WTC11 (cell line): ENCODE data around the gene ANKZF1. TPM values are rescaled to one million over a fixed set of nuclear protein-coding genes. Genes with fewer than 3 reads are reported as not detected.

ENCODE experiments used
- ATAC-seq: fragments of 200-7000 bp; cut with Tn5 transposase; 2 replicates; pipeline ENCODE4 v1.10.0; 2021; ENCODE audit warnings: mild to moderate bottlenecking, moderate library complexity
- CTCF ChIA-PET: fragments of 300-600 bp; sonication (Branson Sonifier 250); formaldehyde crosslinking; loops from one replicate; lab custom pipeline; 2021; ENCODE audit warnings: antibody characterized with exemption; lab: Charles Lee
- POLR2A ChIA-PET: fragments of 350-600 bp; sonication (Branson Sonifier 250); formaldehyde crosslinking; loops from one replicate; lab custom pipeline; 2021; ENCODE audit warnings: antibody characterized with exemption; lab: Charles Lee
- DNase-seq: peaks from one replicate; pipeline ENCODE4 v3.0.0; 2021; ENCODE audit warnings: low spot score
- H3K27ac Mint-ChIP-seq: 2 replicates; pipeline ENCODE4 v1.8.0; 2021; ENCODE audit warnings: mixed read lengths
- H3K27me3 Mint-ChIP-seq: 2 replicates; pipeline ENCODE4 v1.8.0; 2021; ENCODE audit warnings: low read depth, mild to moderate bottlenecking, moderate library complexity, mixed read lengths
- H3K36me3 Mint-ChIP-seq: 2 replicates; pipeline ENCODE4 v1.8.0; 2021; ENCODE audit warnings: mixed read lengths
- H3K4me1 Mint-ChIP-seq: 2 replicates; pipeline ENCODE4 v1.8.0; 2022; ENCODE audit warnings: mixed read lengths
- H3K4me3 Mint-ChIP-seq: 2 replicates; pipeline ENCODE4 v1.8.0; 2021; ENCODE audit warnings: mild to moderate bottlenecking, moderate library complexity, mixed read lengths
- H3K9me3 Mint-ChIP-seq: 2 replicates; pipeline ENCODE4 v1.8.0; 2021; ENCODE audit warnings: mixed read lengths
- AR ChIP-seq: fragments of 250-450 bp; sonication (Bioruptor Pico); IDR thresholded peaks from 2 replicates; pipeline ENCODE4 v1.9.0; 2021; ENCODE audit warnings: mild to moderate bottlenecking
- ATF2 ChIP-seq: sonication (generic); formaldehyde crosslinking; IDR thresholded peaks from 2 replicates; pipeline ENCODE4 v1.8.1; 2022; ENCODE audit warnings: low read depth, missing genetic modification reagents, borderline replicate concordance
- E2F4 ChIP-seq: sonication (generic); formaldehyde crosslinking; IDR thresholded peaks from 2 replicates; pipeline ENCODE4 v1.8.1; 2022; ENCODE audit warnings: low read depth, mild to moderate bottlenecking, moderate library complexity, missing genetic modification reagents, borderline replicate concordance
- FOXP4 ChIP-seq: sonication (generic); formaldehyde crosslinking; IDR thresholded peaks from 2 replicates; pipeline ENCODE4 v1.8.0; 2022; ENCODE audit warnings: mild to moderate bottlenecking, missing genetic modification reagents
- MLX ChIP-seq: sonication (generic); formaldehyde crosslinking; IDR thresholded peaks from 2 replicates; pipeline ENCODE4 v1.8.1; 2023; ENCODE audit warnings: mild to moderate bottlenecking, missing genetic modification reagents, moderate library complexity
- NFE2L1 ChIP-seq: sonication (generic); formaldehyde crosslinking; IDR thresholded peaks from 2 replicates; pipeline ENCODE4 v1.8.1; 2023; ENCODE audit warnings: missing genetic modification reagents
- PRDM15 ChIP-seq: sonication (generic); formaldehyde crosslinking; IDR thresholded peaks from 2 replicates; pipeline ENCODE4 v1.8.0; 2022; ENCODE audit warnings: missing genetic modification reagents
- PRRX2 ChIP-seq: fragments of 250-450 bp; sonication (Bioruptor Pico); IDR thresholded peaks from 2 replicates; pipeline ENCODE4 v1.8.0; 2021; ENCODE audit warnings: mild to moderate bottlenecking
- SP1 ChIP-seq: sonication (generic); formaldehyde crosslinking; conservative IDR thresholded peaks from 2 replicates; pipeline ENCODE4 v1.8.1; 2022; ENCODE audit warnings: missing genetic modification reagents
- TEAD1 ChIP-seq: sonication (generic); formaldehyde crosslinking; IDR thresholded peaks from 2 replicates; pipeline ENCODE4 v1.8.0; 2022; ENCODE audit warnings: mild to moderate bottlenecking, missing genetic modification reagents
- ZNF512 ChIP-seq: sonication (generic); formaldehyde crosslinking; IDR thresholded peaks from 2 replicates; pipeline ENCODE4 v1.8.1; 2022; ENCODE audit warnings: missing genetic modification reagents, borderline replicate concordance
- ZNF532 ChIP-seq: fragments of 250-450 bp; sonication (Bioruptor Pico); IDR thresholded peaks from 2 replicates; pipeline ENCODE4 v1.9.0; 2021; ENCODE audit warnings: mild to moderate bottlenecking, borderline replicate concordance
- ZNF671 ChIP-seq: fragments of 250-450 bp; sonication (Bioruptor Pico); IDR thresholded peaks from 2 replicates; pipeline ENCODE4 v1.8.0; 2021; ENCODE audit warnings: mild to moderate bottlenecking
- total RNA-seq: library from RNA; stranded (reverse); gene quantifications from 3 replicates; pipeline ENCODE4 v1.2.3, GENCODE V29; 2021

Gene ANKZF1
- total RNA-seq, 1 experiment from 2014 or later, result 70.4 TPM

GRCh38 chr2:219272356-219272755 is 42.8 kb downstream of the ANKZF1 start (continued):
- TF ChIP-seq ATF2 (CRISPR knock-in tag), result no peak
- no peak for TF ChIP-seq NFE2L1 (CRISPR knock-in tag)
- TF ChIP-seq, all 79 proteins: peak for 0

GRCh38 chr2:219272995-219273394 is 43.4 kb downstream of the ANKZF1 start:
- Mint-ChIP-seq H3K27ac (no peak overlapping the region), H3K27me3 (peaks cover 39% of the 10 kb centered on the region), H3K9me3 (no peaks in the 10 kb centered on the region), H3K4me3 (no peak overlapping the region), H3K4me1 (peaks cover 18% of the 10 kb centered on the region), H3K36me3 (no peaks in the 10 kb centered on the region)
- DNase-seq (no peak), ATAC-seq (no peak)
- CTCF ChIA-PET, result no interaction called here
- POLR2A ChIA-PET, result no interaction called here
- TF ChIP-seq AR (CRISPR knock-in tag) (no peak), ZNF671 (no peak), SP1 (CRISPR knock-in tag) (no peak), PRRX2 (CRISPR knock-in tag) (no peak), TEAD1 (CRISPR knock-in tag) (no peak), ZNF512 (CRISPR knock-in tag) (no peak), PRDM15 (CRISPR knock-in tag) (no peak), MLX (CRISPR knock-in tag) (no peak), E2F4 (CRISPR knock-in tag) (no peak), FOXP4 (CRISPR knock-in tag) (no peak), ZNF532 (CRISPR knock-in tag) (no peak)
